T47D (cell line): Measurements from ENCODE around the gene ACACB.

Experiments
- DNase-seq, 2 experiments: peaks; one replicate each; pipeline versions ENCODE4 v3.0.0 to v3.0.0-alpha.2; 2011 to 2012; ENCODE audit warnings: low read depth in 1 of 2, low spot score in 1 of 2
- JUND ChIP-seq: IDR thresholded peaks from 2 replicates; pipeline ENCODE4 v1.6.1; 2012; ENCODE audit warnings: low read depth
- in situ Hi-C: cut with HindIII; loops from 2 replicates; pipeline ENCODE4 v1.10.0; 2016; ENCODE audit warnings: low sequenced_read_pairs, low pct_unique_long_range_greater_than_20kb

The ACACB gene

DNA sequence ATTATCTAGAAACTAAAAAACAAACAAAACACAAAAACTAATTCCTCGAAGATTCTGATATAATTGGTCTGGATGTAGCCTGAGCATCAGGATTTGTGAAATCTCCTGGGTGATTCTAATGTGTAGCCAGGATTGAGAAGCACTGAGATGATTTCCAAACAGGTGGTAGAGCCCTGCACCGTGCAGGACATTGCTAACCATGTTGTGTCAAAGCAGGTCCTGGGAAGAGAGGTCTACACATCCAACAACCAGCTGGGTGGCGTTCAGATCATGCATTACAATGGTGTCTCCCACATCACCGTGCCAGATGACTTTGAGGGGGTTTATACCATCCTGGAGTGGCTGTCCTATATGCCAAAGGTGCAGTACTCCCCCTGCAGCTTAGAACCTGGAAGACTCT, 136.4 kb downstream of the ACACB start:
- in situ Hi-C loops = no loop called here
- no peak for DNase-seq
- no peak for TF ChIP-seq JUND

DNA sequence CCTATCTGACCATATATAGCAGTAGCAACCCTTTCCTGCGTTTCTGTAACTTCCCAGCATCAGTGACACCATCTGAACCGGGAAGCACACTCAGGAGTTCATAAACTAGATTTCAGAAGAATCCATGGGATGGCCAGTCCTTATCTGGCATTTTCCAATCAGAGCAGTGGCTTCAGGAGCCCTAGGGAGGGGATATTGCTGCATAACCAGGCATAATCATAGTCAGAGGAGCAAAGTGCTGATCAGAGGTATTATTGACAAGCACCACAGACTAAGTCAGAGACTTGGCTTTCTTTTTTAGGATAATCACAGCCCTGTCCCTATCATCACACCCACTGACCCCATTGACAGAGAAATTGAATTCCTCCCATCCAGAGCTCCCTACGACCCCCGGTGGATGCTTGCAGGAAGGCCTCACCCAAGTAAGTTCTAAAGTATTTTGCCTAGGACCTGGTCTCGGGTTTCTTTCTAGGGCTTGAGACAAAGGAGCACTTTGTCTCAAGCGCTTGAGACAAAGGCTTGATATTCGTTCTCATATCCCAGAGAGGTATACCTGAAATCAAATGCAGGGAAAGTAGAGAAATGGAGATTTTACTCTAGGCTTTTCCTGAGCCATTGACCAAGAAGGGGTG, 137.6 kb downstream of the ACACB start:
- in situ Hi-C loops = no loop called here
- no peak for TF ChIP-seq JUND
- no peak for DNase-seq

DNA sequence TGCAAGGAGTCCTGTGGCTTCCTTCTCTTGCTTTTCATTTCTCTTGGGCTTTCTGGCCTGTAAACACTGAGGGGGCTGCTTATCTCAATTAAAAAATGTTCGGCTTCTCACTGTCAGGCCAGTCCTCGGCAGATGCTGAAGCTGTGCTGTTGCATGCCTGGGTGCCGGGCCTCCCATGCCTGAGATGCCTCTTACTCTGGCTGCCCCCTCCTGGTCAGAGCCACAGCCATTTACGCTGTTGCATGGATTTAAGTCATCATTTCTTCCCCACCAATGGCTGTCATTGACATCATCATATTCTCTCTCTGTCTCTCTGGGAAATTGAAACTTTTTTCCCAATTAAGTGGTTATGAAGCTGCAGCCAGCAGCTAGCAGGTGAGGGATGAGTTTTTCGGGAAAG, 139.0 kb downstream of the ACACB start:
- no peak for TF ChIP-seq JUND
- peak in 1 of 2 experiments; percentile 60 for DNase-seq
- in situ Hi-C loops = no loop called here

DNA sequence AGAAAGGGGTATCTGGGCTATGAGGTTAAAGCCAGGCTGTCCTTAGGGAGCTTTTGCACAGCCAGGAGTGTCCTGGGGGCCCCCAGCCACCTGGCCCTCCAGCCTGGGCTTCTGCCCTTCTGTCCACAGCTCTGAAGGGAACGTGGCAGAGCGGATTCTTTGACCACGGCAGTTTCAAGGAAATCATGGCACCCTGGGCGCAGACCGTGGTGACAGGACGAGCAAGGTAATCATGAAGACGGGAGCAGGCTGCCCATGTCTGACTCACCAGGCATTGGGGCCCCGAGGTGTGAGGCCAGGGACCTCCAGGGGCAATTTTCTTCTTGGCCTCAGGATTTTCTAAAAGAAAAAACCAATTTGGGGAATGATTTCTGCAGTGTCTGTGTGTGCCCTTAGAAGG, 139.6 kb downstream of the ACACB start:
- in situ Hi-C loops = no loop called here
- DNase-seq = no peak
- TF ChIP-seq JUND = no peak

DNA sequence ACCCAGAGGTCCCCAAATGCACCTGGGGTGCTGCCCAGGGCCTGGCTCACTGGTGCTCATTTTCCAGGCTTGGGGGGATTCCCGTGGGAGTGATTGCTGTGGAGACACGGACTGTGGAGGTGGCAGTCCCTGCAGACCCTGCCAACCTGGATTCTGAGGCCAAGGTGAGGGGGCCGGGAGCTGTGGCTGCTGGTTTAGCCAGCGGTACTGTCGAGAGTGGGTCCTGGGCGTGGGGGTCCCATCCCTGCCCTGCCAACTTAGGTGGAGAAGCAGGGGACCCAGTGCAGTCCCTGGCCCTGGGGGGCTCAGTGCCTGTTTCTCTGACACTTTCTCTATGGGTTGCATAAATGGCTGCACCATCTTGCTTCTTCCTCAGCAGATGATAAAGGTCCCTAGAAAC, 141.8 kb downstream of the ACACB start:
- no peak for DNase-seq
- in situ Hi-C loops = no loop called here
- no peak for TF ChIP-seq JUND

DNA sequence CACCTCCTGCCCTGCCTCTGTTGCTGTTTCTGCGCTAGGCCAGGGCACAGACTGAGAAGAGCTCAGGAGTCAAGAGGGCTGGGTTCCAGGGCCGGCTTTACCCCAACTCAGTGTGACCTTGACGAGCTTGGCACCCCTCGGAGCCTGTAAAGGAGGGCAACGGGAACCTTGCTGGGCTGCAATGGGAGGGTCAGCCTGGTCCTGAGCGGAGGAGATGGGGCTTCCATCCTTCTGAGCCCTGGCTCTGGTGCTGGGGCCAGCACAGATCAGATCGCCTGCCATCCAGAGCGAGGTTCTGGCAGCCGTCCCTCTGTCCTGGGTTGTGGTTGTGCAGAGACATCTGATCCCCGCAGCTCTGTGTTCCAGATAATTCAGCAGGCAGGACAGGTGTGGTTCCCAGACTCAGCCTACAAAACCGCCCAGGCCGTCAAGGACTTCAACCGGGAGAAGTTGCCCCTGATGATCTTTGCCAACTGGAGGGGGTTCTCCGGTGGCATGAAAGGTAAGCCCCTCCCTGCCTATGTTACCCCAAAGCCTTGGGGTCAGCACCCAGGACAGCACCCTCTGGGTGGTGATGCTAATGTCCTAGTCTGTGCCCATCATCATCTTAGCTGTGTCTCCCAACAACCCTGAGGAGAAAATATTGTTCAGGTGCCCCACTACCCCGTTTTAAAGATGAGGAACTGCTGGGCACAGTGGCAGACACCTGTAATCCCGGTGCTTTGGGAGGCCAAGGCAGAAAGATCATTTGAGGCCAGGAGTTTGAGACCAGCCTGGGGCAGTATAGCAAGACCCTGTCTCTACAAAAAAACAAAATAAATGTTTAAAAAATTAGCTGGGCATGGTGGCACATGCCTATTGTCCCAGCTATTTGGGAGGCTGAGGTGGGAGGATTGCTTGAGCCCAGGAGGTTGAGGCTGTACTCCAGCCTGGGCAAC, 142.5 kb downstream of the ACACB start:
- in situ Hi-C loops = no loop called here
- DNase-seq = no peak
- no peak for TF ChIP-seq JUND

DNA sequence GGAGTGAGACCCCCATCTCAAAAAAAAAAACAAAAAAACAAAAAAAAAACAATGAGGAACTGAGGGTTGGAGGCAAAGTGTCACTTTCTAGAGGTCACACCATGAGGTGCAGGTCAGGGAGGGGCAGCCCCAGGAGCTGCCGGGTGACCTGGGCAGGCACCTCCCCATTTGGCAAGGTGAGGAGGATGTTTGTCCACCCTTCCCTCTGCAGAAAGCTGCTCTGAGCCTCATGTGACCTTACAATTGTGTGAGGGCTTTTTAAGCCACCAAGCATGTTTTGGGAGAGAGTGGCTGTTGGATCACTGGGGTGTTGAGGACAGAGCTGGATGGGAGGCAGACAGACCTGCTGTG, 143.1 kb downstream of the ACACB start:
- in situ Hi-C loops = no loop called here
- no peak for DNase-seq
- TF ChIP-seq JUND = no peak

DNA sequence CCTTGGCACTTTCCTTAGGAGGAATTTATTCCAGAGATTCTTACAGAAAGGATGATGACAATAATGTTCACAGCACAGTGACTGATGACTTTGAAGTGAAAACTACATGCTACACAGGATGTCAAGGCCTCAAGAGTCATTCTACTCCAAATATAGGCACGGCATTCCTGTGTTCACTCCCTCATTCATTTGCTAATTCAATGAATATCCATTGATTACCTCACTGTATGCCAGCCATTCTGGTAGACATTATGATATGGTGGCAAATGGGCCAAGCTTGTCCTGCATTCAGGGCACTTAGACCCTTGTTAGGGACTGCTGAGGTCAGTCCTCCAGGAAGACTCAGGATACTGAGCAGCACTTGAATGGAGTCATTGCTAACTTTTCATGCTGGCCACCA, 144.7 kb downstream of the ACACB start:
- in situ Hi-C loops = no loop called here
- no peak for TF ChIP-seq JUND
- DNase-seq = no peak

DNA sequence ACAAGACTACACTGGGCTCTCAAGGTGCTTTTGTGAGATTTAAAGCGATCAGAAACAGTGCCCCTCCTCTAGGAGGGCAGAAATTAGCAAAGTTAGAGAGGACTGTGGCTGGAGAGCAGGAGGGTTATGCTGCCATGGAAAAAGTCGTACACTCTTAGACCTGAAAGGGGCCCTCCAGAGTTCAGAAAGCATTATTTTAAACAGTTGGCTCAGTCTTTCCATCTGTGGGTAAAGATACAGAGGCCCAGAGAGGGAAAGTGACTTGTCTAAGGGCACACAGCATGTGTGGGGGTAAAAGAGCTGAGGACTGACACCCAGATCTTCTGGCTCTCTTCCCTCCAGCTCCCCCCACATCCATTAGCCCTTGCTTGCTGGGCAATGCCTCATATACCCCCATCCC, 145.6 kb downstream of the ACACB start:
- TF ChIP-seq JUND = no peak
- in situ Hi-C loops = no loop called here
- DNase-seq = no peak

DNA sequence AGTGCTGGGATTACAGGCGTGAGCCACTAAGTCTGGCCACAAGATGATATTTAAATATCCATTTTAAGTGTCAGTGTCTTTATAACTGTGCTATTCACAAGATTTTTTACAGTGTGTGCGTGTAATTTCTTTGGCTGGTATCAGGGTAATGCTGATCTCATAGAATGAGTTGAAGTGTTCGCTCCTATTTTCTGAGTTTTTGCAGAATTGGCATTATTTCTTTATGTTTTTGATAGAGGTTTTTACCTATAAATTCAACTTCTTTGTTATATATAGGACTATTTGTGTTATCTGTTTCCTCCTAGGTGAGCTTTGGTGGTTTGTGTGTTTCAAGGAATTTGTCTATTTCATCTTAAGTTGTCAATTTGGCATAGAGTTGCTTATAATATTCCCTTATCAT, 147.1 kb downstream of the ACACB start:
- DNase-seq = no peak
- in situ Hi-C loops = no loop called here
- TF ChIP-seq JUND = no peak

DNA sequence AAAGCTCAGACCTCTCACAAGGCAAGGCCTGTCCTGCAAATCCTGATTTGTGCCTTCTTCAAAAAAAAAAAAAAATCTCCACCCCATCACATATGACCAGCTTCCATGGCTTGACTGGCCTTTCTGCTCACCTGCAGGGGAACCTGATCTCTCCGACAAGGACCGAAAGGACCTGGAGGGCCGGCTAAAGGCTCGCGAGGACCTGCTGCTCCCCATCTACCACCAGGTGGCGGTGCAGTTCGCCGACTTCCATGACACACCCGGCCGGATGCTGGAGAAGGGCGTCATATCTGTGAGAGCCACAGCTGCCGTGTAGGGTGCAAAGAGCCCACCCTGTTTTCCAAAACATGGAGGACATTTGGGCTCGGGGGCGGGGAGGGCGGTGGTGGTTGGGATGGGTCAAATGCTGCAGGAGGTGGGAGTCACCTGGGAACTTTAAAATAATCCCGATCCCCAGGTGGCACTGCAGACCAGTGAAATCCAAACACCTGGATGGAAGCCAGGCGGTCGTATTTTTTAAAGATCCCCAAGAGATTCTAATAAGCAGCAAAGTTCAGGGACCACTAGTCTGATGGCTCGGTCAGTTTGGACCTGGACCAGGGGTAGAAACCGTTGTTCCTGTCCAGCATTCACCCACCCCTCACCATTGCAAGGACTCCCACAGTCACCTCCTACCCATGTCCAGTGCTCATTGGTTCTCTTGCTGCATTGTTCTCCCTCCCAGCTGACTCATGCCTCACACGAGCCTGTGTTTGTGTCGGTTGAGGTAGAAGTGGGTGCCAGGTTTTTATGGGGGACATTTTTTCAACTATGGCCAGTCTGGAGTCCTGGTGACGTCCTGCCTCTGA, 147.9 kb downstream of the ACACB start:
- TF ChIP-seq JUND = no peak
- DNase-seq = peak; percentile 87 to 91
- in situ Hi-C loops = no loop called here

DNA sequence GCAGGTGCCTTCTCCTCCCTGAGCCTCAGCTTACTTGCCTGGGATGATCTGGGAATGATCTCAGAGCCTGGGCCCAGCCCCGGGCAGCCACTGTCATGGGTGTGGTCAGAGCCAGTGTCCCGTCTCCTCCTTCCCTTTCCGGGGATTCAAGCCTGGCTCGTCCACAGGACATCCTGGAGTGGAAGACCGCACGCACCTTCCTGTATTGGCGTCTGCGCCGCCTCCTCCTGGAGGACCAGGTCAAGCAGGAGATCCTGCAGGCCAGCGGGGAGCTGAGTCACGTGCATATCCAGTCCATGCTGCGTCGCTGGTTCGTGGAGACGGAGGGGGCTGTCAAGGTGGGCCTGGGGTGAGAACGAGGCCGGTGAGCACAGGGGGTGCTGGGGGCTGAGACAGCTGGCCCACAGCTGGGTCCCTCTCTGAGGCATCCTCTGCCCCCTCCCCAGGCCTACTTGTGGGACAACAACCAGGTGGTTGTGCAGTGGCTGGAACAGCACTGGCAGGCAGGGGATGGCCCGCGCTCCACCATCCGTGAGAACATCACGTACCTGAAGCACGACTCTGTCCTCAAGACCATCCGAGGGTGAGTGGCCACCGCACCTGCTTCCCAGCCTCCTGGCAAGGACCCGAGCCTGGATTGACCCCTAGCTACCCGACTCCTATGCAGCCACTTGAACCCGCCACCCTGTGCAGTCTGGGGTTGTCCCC, 148.7 kb downstream of the ACACB start:
- TF ChIP-seq JUND = no peak
- DNase-seq = no peak
- in situ Hi-C loops = no loop called here
